Breast epithelium (tissue), 3 donors: ENCODE data around the gene CTBS.

Experiments
- POLR2A ChIP-seq: fragments of 450-650 bp; IDR thresholded peaks from one replicate; pipeline ENCODE4 v1.6.1; 2016; ENCODE audit warnings: antibody characterized with exemption, mild to moderate bottlenecking, moderate library complexity
- TF ChIP-seq, protein P1 (sequence below), 3 donors: fragments of 450-650 bp; IDR thresholded peaks; one replicate each; pipeline ENCODE4 v1.5.1; 2016 to 2017; ENCODE audit warnings: antibody characterized with exemption in 3 of 3, mild to moderate bottlenecking in 3 of 3, moderate library complexity in 3 of 3

DNA sequence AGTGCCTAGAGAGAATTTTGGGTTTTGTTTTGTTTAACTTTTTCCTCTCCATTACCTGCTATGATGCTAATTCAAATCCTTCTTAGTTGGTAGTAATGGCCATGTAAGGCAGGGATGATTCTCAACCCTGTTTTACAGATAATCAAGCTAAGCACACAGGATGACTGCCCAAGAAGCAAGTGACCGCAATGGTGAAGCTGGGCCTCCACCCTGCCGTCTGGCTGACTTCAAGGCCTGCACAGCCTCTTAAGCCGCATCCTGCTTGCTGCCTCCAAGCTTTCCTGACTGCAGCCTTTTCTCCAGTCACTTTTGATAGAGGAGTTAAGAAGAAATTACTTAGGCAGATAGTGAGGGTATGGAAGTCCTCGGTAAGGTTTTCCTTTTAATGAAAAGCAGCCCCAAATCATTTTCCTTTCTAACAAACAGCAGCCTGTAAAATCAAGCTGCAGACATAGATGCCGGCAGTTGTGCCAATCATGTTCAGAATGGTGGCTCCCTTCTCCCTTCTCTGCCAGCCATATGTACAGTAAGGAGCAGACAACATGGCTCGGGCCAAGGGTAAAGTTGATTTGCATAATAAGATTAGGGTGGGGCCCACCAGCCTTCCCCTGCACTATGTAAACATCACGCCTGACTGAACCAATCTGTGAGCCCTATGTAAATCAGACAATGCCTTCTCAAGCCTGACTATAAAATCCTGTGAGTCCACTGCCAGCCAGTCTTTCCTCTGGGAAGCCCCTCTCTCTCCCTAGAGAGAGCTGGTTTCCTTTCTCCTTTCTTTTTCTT is 8.8 kb upstream of the CTBS start:
- TF ChIP-seq, protein P1, sequence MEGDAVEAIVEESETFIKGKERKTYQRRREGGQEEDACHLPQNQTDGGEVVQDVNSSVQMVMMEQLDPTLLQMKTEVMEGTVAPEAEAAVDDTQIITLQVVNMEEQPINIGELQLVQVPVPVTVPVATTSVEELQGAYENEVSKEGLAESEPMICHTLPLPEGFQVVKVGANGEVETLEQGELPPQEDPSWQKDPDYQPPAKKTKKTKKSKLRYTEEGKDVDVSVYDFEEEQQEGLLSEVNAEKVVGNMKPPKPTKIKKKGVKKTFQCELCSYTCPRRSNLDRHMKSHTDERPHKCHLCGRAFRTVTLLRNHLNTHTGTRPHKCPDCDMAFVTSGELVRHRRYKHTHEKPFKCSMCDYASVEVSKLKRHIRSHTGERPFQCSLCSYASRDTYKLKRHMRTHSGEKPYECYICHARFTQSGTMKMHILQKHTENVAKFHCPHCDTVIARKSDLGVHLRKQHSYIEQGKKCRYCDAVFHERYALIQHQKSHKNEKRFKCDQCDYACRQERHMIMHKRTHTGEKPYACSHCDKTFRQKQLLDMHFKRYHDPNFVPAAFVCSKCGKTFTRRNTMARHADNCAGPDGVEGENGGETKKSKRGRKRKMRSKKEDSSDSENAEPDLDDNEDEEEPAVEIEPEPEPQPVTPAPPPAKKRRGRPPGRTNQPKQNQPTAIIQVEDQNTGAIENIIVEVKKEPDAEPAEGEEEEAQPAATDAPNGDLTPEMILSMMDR (IDR thresholded peaks at IDR 0.05): no peak
- no peak for TF ChIP-seq POLR2A
